ENCODE measurements around the gene WDR87. TPM values are rescaled to one million over a fixed set of nuclear protein-coding genes. Genes with fewer than 3 reads are reported as not detected.

WDR87 gene
- total and polyA plus RNA-seq, 2 of the 8 experiments (the other 6 are each of a cell fraction or from before 2014, with no cell fraction given), result not detected

GRCh38 chr19:37874784-37875183 lies 31.6 kb downstream of the WDR87 start:
- peak overlapping the region; percentile 43; the same call in 1 of the 2 replicates for H2AFZ ChIP-seq (ENCODE audit: low read length)
- H3K36me3 ChIP-seq (ENCODE audit: control insufficient read depth in 2 of 4, insufficient read depth in 4 of 4, low read length in 3 of 4), result no peaks in the 10 kb centered on the region; a peak in 1 of 8 replicates
- no peaks in the 10 kb centered on the region; the same call in 1 of the 2 replicates for H3K23me2 ChIP-seq (ENCODE audit: low read depth, low read length)
- H3K4me2 ChIP-seq (ENCODE audit: insufficient read depth in 1 of 2, low read depth in 2 of 2, low read length in 2 of 2), result no peak overlapping the region
- H2BK15ac ChIP-seq (ENCODE audit: low read length), result peak overlapping the region; percentile 19
- H2BK20ac ChIP-seq (ENCODE audit: low read length), result no peak overlapping the region
- no peaks in the 10 kb centered on the region for H3K79me1 ChIP-seq (ENCODE audit: low read depth, low read length)
- H3K79me2 ChIP-seq (ENCODE audit: control insufficient read depth in 1 of 2, insufficient read depth in 2 of 2, low read length in 2 of 2), result no peaks in the 10 kb centered on the region
- no peaks in the 10 kb centered on the region for H4K20me1 ChIP-seq (replicated peaks in 1 of 2; ENCODE audit: control insufficient read depth in 1 of 2, insufficient read depth in 2 of 2, low read length in 2 of 2)
- FAIRE-seq, result no peak
- TF ChIP-seq, protein P1, sequence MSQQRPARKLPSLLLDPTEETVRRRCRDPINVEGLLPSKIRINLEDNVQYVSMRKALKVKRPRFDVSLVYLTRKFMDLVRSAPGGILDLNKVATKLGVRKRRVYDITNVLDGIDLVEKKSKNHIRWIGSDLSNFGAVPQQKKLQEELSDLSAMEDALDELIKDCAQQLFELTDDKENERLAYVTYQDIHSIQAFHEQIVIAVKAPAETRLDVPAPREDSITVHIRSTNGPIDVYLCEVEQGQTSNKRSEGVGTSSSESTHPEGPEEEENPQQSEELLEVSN (IDR thresholded peaks at IDR 0.05), result peak; percentile 76
- no peak for TF ChIP-seq JUN (IDR thresholded peaks at IDR 0.05; ENCODE audit: low read depth, low read length)
- TF ChIP-seq TBP (IDR thresholded peaks at IDR 0.05; ENCODE audit: low read depth, low read length), result no peak
- TF ChIP-seq, protein P2, sequence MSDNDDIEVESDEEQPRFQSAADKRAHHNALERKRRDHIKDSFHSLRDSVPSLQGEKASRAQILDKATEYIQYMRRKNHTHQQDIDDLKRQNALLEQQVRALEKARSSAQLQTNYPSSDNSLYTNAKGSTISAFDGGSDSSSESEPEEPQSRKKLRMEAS (IDR thresholded peaks at IDR 0.05), result peak; percentile 81
- TF ChIP-seq, protein P3, sequence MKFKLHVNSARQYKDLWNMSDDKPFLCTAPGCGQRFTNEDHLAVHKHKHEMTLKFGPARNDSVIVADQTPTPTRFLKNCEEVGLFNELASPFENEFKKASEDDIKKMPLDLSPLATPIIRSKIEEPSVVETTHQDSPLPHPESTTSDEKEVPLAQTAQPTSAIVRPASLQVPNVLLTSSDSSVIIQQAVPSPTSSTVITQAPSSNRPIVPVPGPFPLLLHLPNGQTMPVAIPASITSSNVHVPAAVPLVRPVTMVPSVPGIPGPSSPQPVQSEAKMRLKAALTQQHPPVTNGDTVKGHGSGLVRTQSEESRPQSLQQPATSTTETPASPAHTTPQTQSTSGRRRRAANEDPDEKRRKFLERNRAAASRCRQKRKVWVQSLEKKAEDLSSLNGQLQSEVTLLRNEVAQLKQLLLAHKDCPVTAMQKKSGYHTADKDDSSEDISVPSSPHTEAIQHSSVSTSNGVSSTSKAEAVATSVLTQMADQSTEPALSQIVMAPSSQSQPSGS (IDR thresholded peaks at IDR 0.05; ENCODE audit: low read length), result no peak
- no peak overlapping the region for H2BK120ac ChIP-seq (replicated peaks; ENCODE audit: low read depth, low read length)
- no peak overlapping the region for H2BK12ac ChIP-seq (ENCODE audit: low read depth, low read length)
- no peaks in the 10 kb centered on the region; a peak in 1 of 7 replicates for H3K4me1 ChIP-seq (replicated peaks in 1 of 4; ENCODE audit: control insufficient read depth in 3 of 4, insufficient read depth in 4 of 4, low read length in 3 of 4)
- DNase-seq (ENCODE audit: low read depth in 1 of 2, low spot score in 2 of 2), result no peak
- peak overlapping the region; percentile 3; the same call in 1 of the 2 replicates for H3K18ac ChIP-seq (ENCODE audit: extremely low read depth, low read length)
- no peak overlapping the region for H4K8ac ChIP-seq (ENCODE audit: extremely low read depth, insufficient read depth, low read length)
- CTCF ChIA-PET (ENCODE audit: partially characterized antibody), result interaction anchor here (0.6 to 1.3 kb wide), 3 partner anchors 14 to 24 kb away, joined by 3 to 7 read pairs (median 5); no protein-coding TSS in a partner anchor
- no peak overlapping the region for H3K56ac ChIP-seq (replicated peaks; ENCODE audit: insufficient read length, low read depth, low read length)
- H4K5ac ChIP-seq (ENCODE audit: insufficient read length, low read depth, low read length), result no peak overlapping the region
- H3K23ac ChIP-seq (ENCODE audit: insufficient read length), result no peak overlapping the region
- no peak overlapping the region for H4K91ac ChIP-seq (replicated peaks; ENCODE audit: insufficient read length, low read length)
- WGBS, 2 experiments (ENCODE audit: extremely low coverage in 1 of 2, insufficient coverage in 1 of 2, insufficient read length in 1 of 2, insufficient replicate concordance in 2 of 2, low coverage in 1 of 2, low lambda C conversion rate in 2 of 2, missing lambda C conversion rate in 1 of 2), result 49% methylated on average over 3 of the region's 3 CpGs; no CpG with 5 or more reads in 1 of the 2 experiments
- H3K9ac ChIP-seq (replicated peaks in 1 of 4; ENCODE audit: extremely low read depth in 1 of 4, low read depth in 3 of 4, low read length in 3 of 4), result no peak overlapping the region
- no peak overlapping the region for H2AK5ac ChIP-seq (ENCODE audit: low read depth, low read length)
- H3K27me3 ChIP-seq (replicated peaks in 1 of 4; ENCODE audit: control insufficient read depth in 3 of 4, extremely low read depth in 1 of 4, insufficient read depth in 3 of 4, low read length in 3 of 4), result no peaks in the 10 kb centered on the region
- POLR2A ChIA-PET (ENCODE audit: partially characterized antibody), result interaction anchor here (0.7 to 1.8 kb wide), 2 partner anchors 10 to 32 kb away, joined by 3 to 9 read pairs; partner anchors contain the start of gene SIPA1L3
- no peak overlapping the region for H3K27ac ChIP-seq (ENCODE audit: low read depth, low read length)
- H2BK5ac ChIP-seq (ENCODE audit: low read depth, low read length), result no peak overlapping the region
- no peak overlapping the region for H3K4ac ChIP-seq (replicated peaks; ENCODE audit: insufficient read length, low read depth, low read length)
- H3K14ac ChIP-seq (ENCODE audit: insufficient read length), result no peak overlapping the region
- peaks cover 5 to 6% of the 10 kb centered on the region in 2 experiments; a peak in 2 of 4 replicates for H3K9me3 ChIP-seq (ENCODE audit: insufficient read depth in 2 of 2, low read depth in 1 of 2, low read length in 1 of 2)
- no peak overlapping the region for H3K4me3 ChIP-seq (ENCODE audit: extremely low read depth in 1 of 4, insufficient read depth in 2 of 4, low read depth in 3 of 4, low read length in 4 of 4)

Measured in H1 (cell line).